SK-N-SH (cell line): ENCODE data around the gene IL17REL. TPM values are rescaled to one million over a fixed set of nuclear protein-coding genes. Genes with fewer than 3 reads are reported as not detected.

Experiments used
- CTCF ChIA-PET: fragments of 300-600, 350-600 bp; formaldehyde crosslinking; extraction: SDS; loops from one replicate; lab custom pipeline; 2021; lab: Yijun Ruan, JAX
- POLR2A ChIA-PET: fragments of 350-600 bp; sonication (Branson Sonifier 250); formaldehyde crosslinking; extraction: SDS; loops from one replicate; lab custom pipeline; 2020; ENCODE audit warnings: antibody characterized with exemption, inconsistent platforms; lab: Yijun Ruan, JAX
- DNase-seq: peaks from one replicate; pipeline ENCODE4 v3.0.0; 2012
- H2AFZ ChIP-seq: fragments of 200-600 bp; sonication (generic); 2 replicates; pipeline ENCODE4 v1.8.1; 2016; ENCODE audit warnings: antibody characterized with exemption, mild to moderate bottlenecking, low read depth
- H3F3A ChIP-seq: fragments of 200-600 bp; sonication (generic); replicated peaks from 2 replicates; pipeline ENCODE3; 2016; ENCODE audit warnings: antibody characterized with exemption, mild to moderate bottlenecking; ENCODE audit not compliant: insufficient read depth
- H3K27ac ChIP-seq, 2 experiments: fragments of 200-500 bp in 1 of 2; fragments of 200-600 bp in 1 of 2; sonication (Bioruptor generic) in 1 of 2; sonication (generic), shearing (Covaris generic) in 1 of 2; 2 replicates each; pipeline versions ENCODE4 v1.5.1 to v1.6.1; 2014 to 2016; ENCODE audit warnings: low read depth in 2 of 2, inconsistent platforms in 1 of 2, low read length in 1 of 2, mild to moderate bottlenecking in 1 of 2, mixed read lengths in 1 of 2
- H3K27me3 ChIP-seq: fragments of 200-600 bp; sonication (generic), shearing (Covaris generic); 2 replicates; pipeline ENCODE4 v1.6.1; 2016; ENCODE audit warnings: mixed run types; ENCODE audit not compliant: insufficient read depth
- H3K36me3 ChIP-seq, 2 experiments: fragments of 200-500 bp in 1 of 2; fragments of 200-600 bp in 1 of 2; sonication (Bioruptor generic) in 1 of 2; sonication (generic) in 1 of 2; replicated peaks in 1 of 2; 2 replicates each; pipeline versions ENCODE3 to v1.5.1; 2014 to 2016; ENCODE audit warnings: low read length in 1 of 2, mild to moderate bottlenecking in 1 of 2; ENCODE audit not compliant: insufficient read depth in 2 of 2, control insufficient read depth in 1 of 2
- H3K4me1 ChIP-seq, 2 experiments: fragments of 200-500 bp in 1 of 2; fragments of 200-600 bp in 1 of 2; sonication (Bioruptor generic) in 1 of 2; sonication (generic), shearing (Covaris generic) in 1 of 2; 2 replicates each; pipeline versions ENCODE4 v1.5.1 to v1.6.1; 2014 to 2016; ENCODE audit warnings: low read depth in 1 of 2, low read length in 1 of 2, mixed run types in 1 of 2; ENCODE audit not compliant: insufficient read depth in 2 of 2, control insufficient read depth in 1 of 2
- H3K4me2 ChIP-seq: fragments of 200-600 bp; sonication (generic), shearing (Covaris generic); 2 replicates; pipeline ENCODE4 v1.6.1; 2017; ENCODE audit warnings: mixed run types
- H3K4me3 ChIP-seq, 2 experiments: fragments of 200-500 bp in 1 of 2; fragments of 200-600 bp in 1 of 2; sonication (Bioruptor generic) in 1 of 2; sonication (generic), shearing (Covaris generic) in 1 of 2; 2 replicates each; pipeline versions ENCODE4 v1.5.1 to v1.8.1; 2014 to 2016; ENCODE audit warnings: low read depth in 2 of 2, inconsistent platforms in 1 of 2, low read length in 1 of 2, mild to moderate bottlenecking in 1 of 2, mixed read lengths in 1 of 2, moderate library complexity in 1 of 2
- H3K79me2 ChIP-seq: fragments of 200-600 bp; sonication (generic); 2 replicates; pipeline ENCODE4 v1.8.1; 2017; ENCODE audit warnings: mild to moderate bottlenecking; ENCODE audit not compliant: insufficient read depth
- H3K9ac ChIP-seq: fragments of 200-600 bp; sonication (generic); 2 replicates; pipeline ENCODE4 v1.6.1; 2017; ENCODE audit warnings: mixed run types
- H3K9me2 ChIP-seq: fragments of 200-600 bp; sonication (generic); 2 replicates; pipeline ENCODE4 v1.6.1; 2017; ENCODE audit warnings: mixed run types
- H3K9me3 ChIP-seq: fragments of 200-600 bp; sonication (generic); 2 replicates; pipeline ENCODE4 v1.6.1; 2017; ENCODE audit warnings: mixed run types, mild to moderate bottlenecking, moderate library complexity
- H4K20me1 ChIP-seq: fragments of 200-600 bp; sonication (generic); 2 replicates; pipeline ENCODE4 v1.6.1; 2017; ENCODE audit warnings: mild to moderate bottlenecking, mixed run types; ENCODE audit not compliant: insufficient read depth
- EZH2phosphoT487 ChIP-seq: fragments of 200-600 bp; sonication (generic); IDR thresholded peaks from 2 replicates; pipeline ENCODE4 v1.6.1; 2017; ENCODE audit warnings: low read depth, mixed run types, mild to moderate bottlenecking, antibody characterized with exemption, moderate library complexity, borderline replicate concordance
- FOSL2 ChIP-seq: IDR thresholded peaks from 2 replicates; pipeline ENCODE4 v1.4.0; 2012; ENCODE audit warnings: low read depth, mild to moderate bottlenecking, moderate library complexity, borderline replicate concordance
- FOXJ3 ChIP-seq: sonication (generic); formaldehyde crosslinking; IDR thresholded peaks from 2 replicates; pipeline ENCODE4 v1.5.1; 2020; ENCODE audit warnings: mild to moderate bottlenecking, missing genetic modification reagents
- GABPA ChIP-seq: IDR thresholded peaks from 2 replicates; pipeline ENCODE4 v1.4.0; 2012; ENCODE audit warnings: low read depth, mild to moderate bottlenecking
- JUND ChIP-seq: IDR thresholded peaks from 2 replicates; pipeline ENCODE4 v1.4.0; 2012
- MEF2A ChIP-seq: IDR thresholded peaks from 2 replicates; pipeline ENCODE4 v1.4.0; 2012; ENCODE audit warnings: low read depth, borderline replicate concordance
- MXI1 ChIP-seq: IDR thresholded peaks from 2 replicates; pipeline ENCODE4 v1.6.1; 2012; ENCODE audit warnings: mild to moderate bottlenecking, low read depth, low read length, improper control_type of control experiment
- POLR2AphosphoS5 ChIP-seq: IDR thresholded peaks from 2 replicates; pipeline ENCODE4 v1.6.1; 2012; ENCODE audit warnings: low read depth, low read length
- RAD21 ChIP-seq: IDR thresholded peaks from 2 replicates; pipeline ENCODE4 v1.6.1; 2012; ENCODE audit warnings: mild to moderate bottlenecking, low read length
- RFX5 ChIP-seq: IDR thresholded peaks from 2 replicates; pipeline ENCODE4 v1.6.1; 2012; ENCODE audit warnings: mild to moderate bottlenecking, improper control_type of control experiment, low read length
- RXRA ChIP-seq: IDR thresholded peaks from 2 replicates; pipeline ENCODE4 v1.4.0; 2012; ENCODE audit warnings: low read depth, mild to moderate bottlenecking, borderline replicate concordance
- SIN3A ChIP-seq: IDR thresholded peaks from 2 replicates; pipeline ENCODE4 v1.6.1; 2012; ENCODE audit warnings: low read depth, mild to moderate bottlenecking, low read length, moderate library complexity, borderline replicate concordance
- SMC3 ChIP-seq: IDR thresholded peaks from 2 replicates; pipeline ENCODE4 v1.6.1; 2012; ENCODE audit warnings: low read depth, low read length, improper control_type of control experiment
- TAF1 ChIP-seq: IDR thresholded peaks from 2 replicates; pipeline ENCODE4 v1.6.1; 2012; ENCODE audit warnings: low read depth, mild to moderate bottlenecking, low read length, moderate library complexity, borderline replicate concordance
- TCF12 ChIP-seq: IDR thresholded peaks from 2 replicates; pipeline ENCODE4 v1.4.0; 2012
- TEAD4 ChIP-seq: IDR thresholded peaks from 2 replicates; pipeline ENCODE4 v1.4.0; 2012; ENCODE audit warnings: mild to moderate bottlenecking, borderline replicate concordance; ENCODE audit not compliant: insufficient read depth
- YY1 ChIP-seq: IDR thresholded peaks from 2 replicates; pipeline ENCODE4 v1.4.0; 2012; ENCODE audit warnings: low read depth, mild to moderate bottlenecking
- WGBS: methylation state at CpG from one replicate; pipeline ENCODE4 v1.1.6; 2017; ENCODE audit warnings: low lambda C conversion rate; 5-methylcytosine and 5-hydroxymethylcytosine counted together
- polyA plus RNA-seq, 3 experiments: library from polyadenylated mRNA; depleted of rRNA; stranded (reverse); fragments of >200 nt; gene quantifications; 2 replicates each; pipeline ENCODE4 v1.2.3, GENCODE V29; 2012
- TF ChIP-seq, protein P1 (sequence below): fragments of 200-600 bp; sonication (generic); IDR thresholded peaks from 2 replicates; pipeline ENCODE4 v1.6.1; 2017; ENCODE audit warnings: antibody characterized with exemption, mild to moderate bottlenecking, moderate library complexity
- TF ChIP-seq, protein P2 (sequence below): IDR thresholded peaks from 2 replicates; pipeline ENCODE4 v1.4.0; 2012; ENCODE audit warnings: low read depth, borderline replicate concordance
- TF ChIP-seq, protein P3 (sequence below): fragments of 150-350 bp; IDR thresholded peaks from 2 replicates; pipeline ENCODE4 v1.6.1; 2016; ENCODE audit warnings: mild to moderate bottlenecking, low read depth, low read length
- TF ChIP-seq, protein P4 (sequence below): IDR thresholded peaks from 2 replicates; pipeline ENCODE4 v1.4.0; 2012; ENCODE audit warnings: low read depth
- TF ChIP-seq, protein P5 (sequence below): IDR thresholded peaks from 2 replicates; pipeline ENCODE4 v1.6.1; 2012; ENCODE audit warnings: mild to moderate bottlenecking, low read depth, low read length, moderate library complexity

Gene IL17REL
- polyA plus RNA-seq, 1 of the 3 experiments (the other 2 are of a cell fraction), result not detected

DNA sequence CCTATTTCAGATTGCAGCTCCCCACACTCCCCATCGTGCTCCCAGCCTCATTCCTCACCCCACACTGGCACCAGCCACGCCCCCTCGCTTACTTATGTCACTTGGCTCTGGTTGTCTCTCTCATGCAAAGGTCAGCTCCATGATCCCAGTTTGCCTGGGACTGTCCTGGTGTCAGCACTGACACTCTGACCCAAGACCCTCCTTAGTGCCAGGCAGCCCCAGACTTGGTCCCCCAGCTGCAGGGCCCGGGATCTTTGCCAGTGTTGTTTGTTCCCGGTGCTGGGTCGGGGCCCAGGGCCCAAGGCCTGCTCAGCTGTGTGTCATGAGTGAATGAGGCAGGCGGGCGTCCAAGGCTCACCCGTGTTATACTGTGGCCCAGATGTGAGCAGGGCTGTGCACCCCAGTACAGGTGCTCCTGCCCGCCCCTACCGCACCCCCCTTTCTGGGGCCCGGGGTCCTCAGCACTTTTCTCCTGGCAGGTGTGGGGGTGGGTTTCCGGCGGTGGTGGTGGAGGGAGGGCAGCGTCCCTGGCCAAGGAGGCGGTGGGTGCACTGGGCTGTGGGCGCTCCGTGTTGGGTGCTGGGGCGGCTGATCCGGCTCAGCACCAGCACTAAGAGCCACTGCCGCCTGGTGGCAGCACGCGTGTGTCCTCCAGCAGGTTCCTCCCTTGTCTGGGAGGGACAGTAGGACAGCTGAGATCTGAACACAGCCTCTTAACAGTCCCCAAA lies 19.5 kb downstream of the IL17REL start:
- Histone ChIP-seq H3K79me2 (no peaks in the 10 kb centered on the region), H3K4me2 (no peak overlapping the region), H4K20me1 (no peaks in the 10 kb centered on the region), H3K4me3 (no peak overlapping the region), H3K27me3 (no peaks in the 10 kb centered on the region), H3K9me3 (peaks cover 7% of the 10 kb centered on the region; the same call in 1 of the 2 replicates), H3K9me2 (no peaks in the 10 kb centered on the region), H3K9ac (no peak overlapping the region), H3K27ac (no peak overlapping the region), H3F3A (no peaks in the 10 kb centered on the region), H3K36me3 (no peaks in the 10 kb centered on the region), H2AFZ (no peak overlapping the region), H3K4me1 (no peaks in the 10 kb centered on the region)
- POLR2A ChIA-PET, result no interaction called here
- TF ChIP-seq TAF1, result no peak
- TF ChIP-seq, protein P1, sequence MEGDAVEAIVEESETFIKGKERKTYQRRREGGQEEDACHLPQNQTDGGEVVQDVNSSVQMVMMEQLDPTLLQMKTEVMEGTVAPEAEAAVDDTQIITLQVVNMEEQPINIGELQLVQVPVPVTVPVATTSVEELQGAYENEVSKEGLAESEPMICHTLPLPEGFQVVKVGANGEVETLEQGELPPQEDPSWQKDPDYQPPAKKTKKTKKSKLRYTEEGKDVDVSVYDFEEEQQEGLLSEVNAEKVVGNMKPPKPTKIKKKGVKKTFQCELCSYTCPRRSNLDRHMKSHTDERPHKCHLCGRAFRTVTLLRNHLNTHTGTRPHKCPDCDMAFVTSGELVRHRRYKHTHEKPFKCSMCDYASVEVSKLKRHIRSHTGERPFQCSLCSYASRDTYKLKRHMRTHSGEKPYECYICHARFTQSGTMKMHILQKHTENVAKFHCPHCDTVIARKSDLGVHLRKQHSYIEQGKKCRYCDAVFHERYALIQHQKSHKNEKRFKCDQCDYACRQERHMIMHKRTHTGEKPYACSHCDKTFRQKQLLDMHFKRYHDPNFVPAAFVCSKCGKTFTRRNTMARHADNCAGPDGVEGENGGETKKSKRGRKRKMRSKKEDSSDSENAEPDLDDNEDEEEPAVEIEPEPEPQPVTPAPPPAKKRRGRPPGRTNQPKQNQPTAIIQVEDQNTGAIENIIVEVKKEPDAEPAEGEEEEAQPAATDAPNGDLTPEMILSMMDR, result peak; percentile 57
- TF ChIP-seq RXRA, result no peak
- TF ChIP-seq, protein P2, sequence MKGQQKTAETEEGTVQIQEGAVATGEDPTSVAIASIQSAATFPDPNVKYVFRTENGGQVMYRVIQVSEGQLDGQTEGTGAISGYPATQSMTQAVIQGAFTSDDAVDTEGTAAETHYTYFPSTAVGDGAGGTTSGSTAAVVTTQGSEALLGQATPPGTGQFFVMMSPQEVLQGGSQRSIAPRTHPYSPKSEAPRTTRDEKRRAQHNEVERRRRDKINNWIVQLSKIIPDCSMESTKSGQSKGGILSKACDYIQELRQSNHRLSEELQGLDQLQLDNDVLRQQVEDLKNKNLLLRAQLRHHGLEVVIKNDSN, result no peak
- no peak for TF ChIP-seq JUND
- TF ChIP-seq EZH2phosphoT487, result no peak
- TF ChIP-seq TEAD4, result no peak
- TF ChIP-seq FOSL2, result no peak
- TF ChIP-seq, protein P3, sequence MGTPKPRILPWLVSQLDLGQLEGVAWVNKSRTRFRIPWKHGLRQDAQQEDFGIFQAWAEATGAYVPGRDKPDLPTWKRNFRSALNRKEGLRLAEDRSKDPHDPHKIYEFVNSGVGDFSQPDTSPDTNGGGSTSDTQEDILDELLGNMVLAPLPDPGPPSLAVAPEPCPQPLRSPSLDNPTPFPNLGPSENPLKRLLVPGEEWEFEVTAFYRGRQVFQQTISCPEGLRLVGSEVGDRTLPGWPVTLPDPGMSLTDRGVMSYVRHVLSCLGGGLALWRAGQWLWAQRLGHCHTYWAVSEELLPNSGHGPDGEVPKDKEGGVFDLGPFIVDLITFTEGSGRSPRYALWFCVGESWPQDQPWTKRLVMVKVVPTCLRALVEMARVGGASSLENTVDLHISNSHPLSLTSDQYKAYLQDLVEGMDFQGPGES, result no peak
- no peak for TF ChIP-seq MEF2A
- TF ChIP-seq, protein P4, sequence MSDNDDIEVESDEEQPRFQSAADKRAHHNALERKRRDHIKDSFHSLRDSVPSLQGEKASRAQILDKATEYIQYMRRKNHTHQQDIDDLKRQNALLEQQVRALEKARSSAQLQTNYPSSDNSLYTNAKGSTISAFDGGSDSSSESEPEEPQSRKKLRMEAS, result no peak
- TF ChIP-seq SIN3A, result no peak
- TF ChIP-seq SMC3, result peak; percentile 77
- TF ChIP-seq MXI1, result no peak
- TF ChIP-seq TCF12, result no peak
- no peak for TF ChIP-seq FOXJ3
- TF ChIP-seq YY1, result no peak
- no peak for TF ChIP-seq GABPA
- TF ChIP-seq RAD21, result peak; percentile 73
- TF ChIP-seq, protein P5, sequence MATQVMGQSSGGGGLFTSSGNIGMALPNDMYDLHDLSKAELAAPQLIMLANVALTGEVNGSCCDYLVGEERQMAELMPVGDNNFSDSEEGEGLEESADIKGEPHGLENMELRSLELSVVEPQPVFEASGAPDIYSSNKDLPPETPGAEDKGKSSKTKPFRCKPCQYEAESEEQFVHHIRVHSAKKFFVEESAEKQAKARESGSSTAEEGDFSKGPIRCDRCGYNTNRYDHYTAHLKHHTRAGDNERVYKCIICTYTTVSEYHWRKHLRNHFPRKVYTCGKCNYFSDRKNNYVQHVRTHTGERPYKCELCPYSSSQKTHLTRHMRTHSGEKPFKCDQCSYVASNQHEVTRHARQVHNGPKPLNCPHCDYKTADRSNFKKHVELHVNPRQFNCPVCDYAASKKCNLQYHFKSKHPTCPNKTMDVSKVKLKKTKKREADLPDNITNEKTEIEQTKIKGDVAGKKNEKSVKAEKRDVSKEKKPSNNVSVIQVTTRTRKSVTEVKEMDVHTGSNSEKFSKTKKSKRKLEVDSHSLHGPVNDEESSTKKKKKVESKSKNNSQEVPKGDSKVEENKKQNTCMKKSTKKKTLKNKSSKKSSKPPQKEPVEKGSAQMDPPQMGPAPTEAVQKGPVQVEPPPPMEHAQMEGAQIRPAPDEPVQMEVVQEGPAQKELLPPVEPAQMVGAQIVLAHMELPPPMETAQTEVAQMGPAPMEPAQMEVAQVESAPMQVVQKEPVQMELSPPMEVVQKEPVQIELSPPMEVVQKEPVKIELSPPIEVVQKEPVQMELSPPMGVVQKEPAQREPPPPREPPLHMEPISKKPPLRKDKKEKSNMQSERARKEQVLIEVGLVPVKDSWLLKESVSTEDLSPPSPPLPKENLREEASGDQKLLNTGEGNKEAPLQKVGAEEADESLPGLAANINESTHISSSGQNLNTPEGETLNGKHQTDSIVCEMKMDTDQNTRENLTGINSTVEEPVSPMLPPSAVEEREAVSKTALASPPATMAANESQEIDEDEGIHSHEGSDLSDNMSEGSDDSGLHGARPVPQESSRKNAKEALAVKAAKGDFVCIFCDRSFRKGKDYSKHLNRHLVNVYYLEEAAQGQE, result no peak
- no peak for TF ChIP-seq RFX5
- no peak for TF ChIP-seq POLR2AphosphoS5
- WGBS, result 19% methylated on average over 19 of the region's 23 CpGs
- CTCF ChIA-PET, result interaction anchor here (0.5 to 4.1 kb wide), 19 partner anchors 11 to 254 kb away, joined by 3 to 45 read pairs (median 4); no protein-coding TSS in a partner anchor
- peak; percentile 85 for DNase-seq
